GM19395 (cell line): ENCODE results near the gene PPIP5K1.

Experiments used
- ATAC-seq: cut with Tn5 transposase; IDR thresholded peaks from one replicate; pipeline ENCODE4 v1.9.1; 2021; ENCODE audit warnings: mild to moderate bottlenecking, moderate library complexity; ENCODE audit not compliant: unreplicated experiment

The PPIP5K1 gene

GRCh38 chr15:43492673-43493601, 97.1 kb downstream of the PPIP5K1 start, which contains the start of gene TP53BP1:
TSS of gene TP53BP1 (minus strand) at chr15:43493156. CDS start at chr15:43493043, 113 bp downstream.
- ATAC-seq, result peak; percentile 97

- ATAC-seq, result no peak
These were observed 97.7 kb downstream of the PPIP5K1 start for GRCh38 chr15:43492266-43492665.

GRCh38 chr15:43489191-43489590, 100.8 kb downstream of the PPIP5K1 start:
- ATAC-seq, result no peak

GRCh38 chr15:43488790-43489189, 101.2 kb downstream of the PPIP5K1 start:
- no peak for ATAC-seq

GRCh38 chr15:43487271-43487895, 102.6 kb downstream of the PPIP5K1 start:
- no peak for ATAC-seq

GRCh38 chr15:43484455-43484854, 105.6 kb downstream of the PPIP5K1 start:
- no peak for ATAC-seq
